GOT3 (cell line): ENCODE results near the gene CFAP20DC.

Source experiments
- DNase-seq: peaks from one replicate; lab custom pipeline; 2025; ENCODE audit warnings: mixed read lengths; lab: John Stamatoyannopoulos, UW

CFAP20DC gene

GRCh38 chr3:58800032-58800431 lies 249.8 kb downstream of the CFAP20DC start:
- DNase-seq = no peak

- DNase-seq = no peak
Observed at GRCh38 chr3:58799271-58799670, 250.6 kb downstream of the CFAP20DC start.

- no peak for DNase-seq
Observed at GRCh38 chr3:58798312-58798711, 251.5 kb downstream of the CFAP20DC start.

DNA sequence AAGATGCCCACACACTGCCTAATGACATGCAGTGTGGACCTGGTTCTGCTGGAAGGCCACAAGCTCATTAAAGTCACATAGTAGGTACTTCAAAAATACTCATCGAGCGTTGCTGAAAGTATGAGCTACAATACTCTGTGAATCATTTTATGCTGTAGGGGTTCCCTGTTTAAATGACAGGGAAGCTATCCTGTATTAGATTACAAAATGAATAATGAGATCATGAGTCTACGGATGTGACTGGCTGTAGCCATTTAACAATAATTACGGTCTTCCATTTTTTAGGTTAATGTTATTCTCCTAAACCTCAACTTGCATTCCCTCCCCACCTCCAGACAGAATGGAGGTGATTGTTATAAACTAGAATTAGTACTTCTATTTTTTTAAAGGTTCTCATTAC lies 255.1 kb downstream of the CFAP20DC start:
- DNase-seq = no peak

DNA sequence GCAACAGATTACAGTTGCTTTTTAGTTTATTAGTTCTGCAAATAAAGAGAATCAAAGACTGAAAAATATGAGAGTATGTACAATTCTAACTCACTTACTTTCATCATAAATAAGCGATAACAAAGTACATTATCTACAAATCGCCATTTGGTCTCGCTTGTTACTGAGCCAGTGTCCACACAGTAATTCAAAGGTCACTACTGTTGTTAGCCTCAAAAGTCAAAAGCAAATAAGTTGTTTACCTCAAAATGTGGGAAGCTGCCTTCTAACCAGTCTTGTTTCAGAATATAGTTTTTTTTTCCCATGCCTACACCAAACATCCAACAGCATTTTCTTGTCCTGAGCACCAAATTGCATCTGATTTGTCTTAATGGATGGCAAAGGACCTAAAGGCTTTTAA lies 255.9 kb downstream of the CFAP20DC start:
- DNase-seq = no peak

- no peak for DNase-seq
Observed at GRCh38 chr3:58792921-58793451, 256.8 kb downstream of the CFAP20DC start.

DNA sequence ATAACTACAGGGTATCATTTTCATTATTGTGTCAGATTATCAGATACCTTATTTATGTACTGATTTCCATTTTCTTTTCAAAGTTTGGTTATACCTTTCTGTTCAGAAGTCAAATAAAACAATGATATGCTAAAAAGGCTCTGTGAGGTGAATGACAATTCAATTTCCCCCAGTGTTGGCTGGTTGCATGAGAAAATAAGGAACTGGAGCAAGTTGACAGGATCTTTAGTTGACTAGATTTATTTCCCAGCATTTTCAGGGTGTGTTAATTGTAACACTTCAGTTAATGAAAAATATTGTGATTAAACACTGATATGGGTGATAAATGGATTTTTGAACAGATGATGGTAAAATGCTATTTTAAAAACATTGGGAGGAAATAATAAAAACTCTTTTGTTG lies 260.4 kb downstream of the CFAP20DC start:
- DNase-seq = no peak

DNA sequence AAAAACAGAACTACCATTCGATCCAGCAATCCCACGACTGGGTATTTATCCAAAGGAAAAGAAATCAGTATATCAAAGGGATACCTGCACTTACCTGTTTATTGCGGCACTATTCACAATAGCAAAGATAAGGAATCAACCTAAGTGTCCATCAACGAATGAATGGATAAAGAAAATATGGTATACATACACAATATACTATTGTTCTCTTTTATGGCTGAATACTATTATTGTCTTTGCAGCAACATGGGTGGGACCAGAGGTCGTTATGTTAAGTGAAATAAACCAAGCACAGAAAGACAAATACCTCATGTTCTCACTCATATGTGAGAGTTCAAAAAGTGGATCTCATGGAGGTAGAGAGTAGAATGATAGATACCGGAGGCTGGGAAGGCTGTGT lies 264.9 kb downstream of the CFAP20DC start:
- DNase-seq = no peak

DNA sequence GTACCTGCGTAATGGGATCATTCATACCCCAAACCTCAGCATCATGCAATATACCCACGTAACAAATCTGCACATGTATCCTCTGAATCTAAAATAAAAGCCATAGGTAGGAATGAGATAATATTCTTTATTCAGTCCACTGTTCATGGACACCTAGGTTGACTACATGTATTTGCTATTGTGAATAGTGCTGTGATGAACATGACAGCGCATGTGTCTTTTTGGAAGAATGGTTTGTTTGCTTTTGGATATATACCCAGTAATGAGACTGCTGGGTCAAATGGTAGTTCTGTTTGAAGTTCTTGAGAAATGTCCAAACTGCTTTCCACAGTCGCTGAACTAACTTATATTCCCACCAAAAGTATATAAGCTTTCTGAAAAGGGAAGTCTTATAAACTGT lies 265.4 kb downstream of the CFAP20DC start:
- no peak for DNase-seq

GRCh38 chr3:58783845-58784244 lies 266.0 kb downstream of the CFAP20DC start:
- no peak for DNase-seq

- no peak for DNase-seq
Observed at GRCh38 chr3:58779934-58780333, 269.9 kb downstream of the CFAP20DC start.

- DNase-seq = no peak
Observed at GRCh38 chr3:58776231-58776630, 273.6 kb downstream of the CFAP20DC start.

DNA sequence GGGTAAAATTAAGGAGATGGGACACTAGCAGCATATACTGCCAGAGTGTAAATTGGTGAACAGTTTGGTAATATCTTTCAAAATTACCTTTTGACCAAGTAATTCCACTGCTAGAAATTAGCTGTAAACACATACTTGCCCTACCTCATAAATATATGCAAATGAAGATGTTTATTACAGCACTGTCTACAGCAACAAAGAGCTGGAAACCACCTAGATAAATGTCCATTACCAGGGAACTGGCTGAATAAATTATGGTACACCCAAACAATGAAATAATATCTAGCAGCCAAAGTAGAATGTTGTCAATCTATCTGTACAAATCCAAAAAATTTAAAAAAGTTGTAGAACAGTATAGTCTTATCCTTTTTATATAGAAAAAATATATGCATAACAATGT lies 277.4 kb downstream of the CFAP20DC start:
- no peak for DNase-seq

GRCh38 chr3:58769065-58769464 lies 280.8 kb downstream of the CFAP20DC start:
- DNase-seq = no peak

- DNase-seq = no peak
Observed at GRCh38 chr3:58766587-58767282, 283.1 kb downstream of the CFAP20DC start.

DNA sequence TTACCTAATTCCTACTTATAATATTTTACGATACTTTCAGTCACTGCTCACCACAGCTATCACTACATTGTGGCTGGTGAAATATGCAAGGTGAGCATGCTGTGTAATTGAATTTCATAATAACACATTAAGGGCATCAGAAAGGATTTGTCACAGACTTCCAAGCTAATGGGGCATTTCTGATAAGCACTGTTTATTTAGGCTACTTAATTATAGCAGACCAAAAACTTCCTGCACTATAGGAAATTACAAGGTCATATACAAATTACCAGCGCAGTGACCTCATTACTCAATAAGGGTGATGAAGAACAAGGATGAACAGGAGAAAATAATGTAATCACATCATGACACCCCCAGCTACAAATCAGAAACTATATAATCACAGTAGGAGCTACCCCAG lies 294.7 kb downstream of the CFAP20DC start:
- no peak for DNase-seq

GRCh38 chr3:58754074-58754473 lies 295.8 kb downstream of the CFAP20DC start:
- DNase-seq = no peak

GRCh38 chr3:58751882-58752567 lies 297.8 kb downstream of the CFAP20DC start:
- DNase-seq = no peak

- no peak for DNase-seq
Observed at GRCh38 chr3:58751235-58751634, 298.6 kb downstream of the CFAP20DC start.

DNA sequence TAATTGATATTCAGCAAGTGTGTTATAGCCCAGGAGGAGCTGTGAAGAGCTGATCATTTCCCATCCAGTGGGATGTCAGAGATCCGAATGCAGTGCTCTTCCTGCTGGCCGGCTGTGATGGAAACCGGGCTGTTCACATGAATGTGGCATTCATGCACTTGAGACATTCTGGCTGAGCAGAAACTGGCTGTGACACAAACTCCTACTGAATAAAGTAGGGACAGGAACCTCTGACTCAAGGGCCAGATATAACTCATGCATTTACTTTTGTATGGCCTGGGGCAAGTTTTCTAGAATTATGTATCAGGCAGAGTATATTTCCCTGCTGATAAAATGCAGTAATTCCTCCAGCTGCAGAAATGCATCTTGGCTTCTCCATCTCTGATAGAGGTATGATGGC lies 299.9 kb downstream of the CFAP20DC start:
- no peak for DNase-seq

DNA sequence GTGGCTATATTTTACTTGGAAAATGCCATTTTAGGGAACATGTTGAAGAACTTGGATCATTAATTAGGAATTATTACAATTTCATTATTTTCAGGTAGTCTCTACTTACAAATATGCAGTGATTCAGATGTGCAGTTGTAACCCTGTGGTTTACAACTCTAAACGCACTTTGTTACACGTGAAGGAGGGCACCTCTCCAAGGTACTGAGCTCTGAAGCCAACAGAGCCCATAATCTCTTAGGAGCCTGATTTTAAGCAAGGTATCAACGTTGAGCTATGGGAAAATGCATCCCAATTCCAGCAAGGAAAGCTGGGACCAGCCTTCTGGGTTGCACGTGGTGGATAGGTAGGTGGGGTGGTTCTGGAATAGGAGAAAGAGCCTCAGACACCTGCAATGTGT lies 301.8 kb downstream of the CFAP20DC start:
- DNase-seq = no peak

DNA sequence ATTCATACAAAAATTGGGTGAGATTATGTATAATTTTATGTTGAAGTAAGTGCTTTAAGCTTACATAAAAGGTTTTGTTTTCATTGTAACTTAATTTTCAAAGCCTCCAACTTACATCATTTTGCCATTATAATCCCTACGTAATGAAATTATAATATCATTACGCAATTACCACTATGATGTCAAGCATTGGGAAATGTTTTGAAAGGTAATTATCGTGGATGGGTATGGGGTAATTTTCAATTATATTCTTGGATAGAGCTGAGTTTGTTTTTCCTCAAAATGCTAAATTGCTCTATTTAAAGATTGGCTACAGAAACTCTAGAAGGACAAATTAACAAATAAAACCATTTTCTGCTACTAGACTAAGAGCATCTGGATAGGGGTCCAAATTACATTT lies 303.1 kb downstream of the CFAP20DC start:
- no peak for DNase-seq

- no peak for DNase-seq
Observed at GRCh38 chr3:58743296-58743695, 306.5 kb downstream of the CFAP20DC start.

DNA sequence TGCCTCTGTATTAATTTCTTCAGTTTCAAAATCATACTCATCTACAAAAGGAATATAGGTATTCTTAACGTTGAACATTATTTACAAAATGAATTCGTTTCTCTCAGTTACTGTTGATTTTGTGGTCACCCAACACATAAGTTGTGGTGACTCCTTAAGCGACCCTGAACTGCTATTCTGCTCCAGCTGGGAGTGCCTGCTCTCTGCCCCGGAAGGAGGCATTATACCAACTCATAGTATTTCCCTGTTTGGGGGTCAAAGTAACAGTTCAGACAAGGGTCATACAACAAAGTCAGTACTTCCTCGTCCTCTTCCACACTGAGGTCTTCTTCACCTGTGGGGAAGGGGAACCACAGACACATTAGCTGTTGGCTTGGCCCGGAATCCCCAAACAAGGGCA lies 307.6 kb downstream of the CFAP20DC start:
- DNase-seq = no peak
